Jurkat, Clone E6-1 (cell line): ENCODE results near the gene NCKAP5L.

Source experiments
- DNase-seq: peaks from one replicate; pipeline ENCODE4 v3.0.0-alpha.2; 2011; ENCODE audit warnings: low read depth, low spot score
- H3K4me3 ChIP-seq: 2 replicates; pipeline ENCODE4 v1.5.1; 2011; ENCODE audit warnings: mild to moderate bottlenecking, low read length, control low read depth, moderate library complexity

The NCKAP5L gene

DNA sequence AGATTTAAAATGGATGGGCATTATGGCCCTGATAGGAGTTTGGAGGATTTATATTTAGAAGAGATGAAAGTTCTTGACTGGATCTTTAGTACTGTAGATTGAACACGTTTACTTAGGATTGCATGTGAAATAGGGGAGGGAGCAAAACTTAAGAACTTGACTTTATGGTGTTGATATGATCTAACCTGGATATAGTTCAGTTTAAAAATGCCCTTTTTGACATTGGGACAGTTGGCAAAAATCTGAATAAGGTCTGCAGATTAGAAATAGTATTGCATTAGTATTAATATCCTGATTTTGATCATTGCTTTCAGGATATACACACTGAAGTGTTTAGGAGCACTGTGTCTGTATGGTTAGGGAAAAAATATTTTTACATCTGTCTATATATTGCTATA is 77.2 kb downstream of the NCKAP5L start:
- no peak for DNase-seq
- H3K4me3 ChIP-seq, result no peak overlapping the region

DNA sequence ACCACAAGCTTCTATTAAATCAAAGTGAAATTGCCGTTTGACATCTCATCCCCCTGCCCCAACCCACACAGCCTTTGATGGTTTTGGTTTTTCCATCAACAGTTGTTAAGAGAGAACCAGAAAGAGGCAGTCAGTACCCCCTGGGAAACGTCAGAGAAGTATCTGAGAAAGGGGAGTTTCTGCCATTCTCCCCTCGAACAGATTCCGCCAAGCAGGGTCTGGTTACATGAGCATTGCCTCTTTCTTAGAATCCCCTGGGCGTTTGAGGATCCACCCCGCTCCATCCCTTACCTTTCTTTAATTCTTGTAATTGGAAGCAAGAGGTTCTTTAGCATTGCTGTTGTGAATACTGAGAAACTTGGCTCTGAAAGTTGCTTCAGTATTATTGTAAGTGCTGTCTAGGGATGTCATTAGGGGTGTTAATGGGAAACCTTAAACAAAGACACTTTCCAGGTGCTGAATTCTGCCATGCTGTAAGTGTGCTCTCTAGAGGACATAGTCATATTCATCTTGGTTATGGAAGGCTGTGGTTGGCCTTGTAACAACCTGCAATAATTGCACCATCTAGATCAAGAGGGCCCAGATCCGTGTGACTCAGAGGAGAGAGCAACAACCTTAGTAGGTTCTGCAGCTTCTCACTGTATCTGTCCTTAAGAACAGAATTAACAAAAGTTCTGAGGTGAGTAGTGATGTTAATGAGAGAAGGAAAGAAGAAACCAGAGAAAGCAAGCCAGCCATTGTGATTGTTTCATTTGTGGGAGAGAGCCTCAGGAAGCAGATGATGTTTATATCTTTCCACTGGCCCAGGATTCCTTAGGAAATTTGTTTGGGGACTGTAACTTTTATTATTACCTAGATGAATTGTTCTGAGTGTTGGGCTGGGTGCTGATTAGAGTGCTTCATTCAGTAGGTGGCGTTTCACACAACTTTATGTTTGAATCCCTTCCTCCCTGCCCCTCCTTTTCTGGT is 77.9 kb downstream of the NCKAP5L start:
- DNase-seq, result peak; percentile 59
- no peak overlapping the region for H3K4me3 ChIP-seq

DNA sequence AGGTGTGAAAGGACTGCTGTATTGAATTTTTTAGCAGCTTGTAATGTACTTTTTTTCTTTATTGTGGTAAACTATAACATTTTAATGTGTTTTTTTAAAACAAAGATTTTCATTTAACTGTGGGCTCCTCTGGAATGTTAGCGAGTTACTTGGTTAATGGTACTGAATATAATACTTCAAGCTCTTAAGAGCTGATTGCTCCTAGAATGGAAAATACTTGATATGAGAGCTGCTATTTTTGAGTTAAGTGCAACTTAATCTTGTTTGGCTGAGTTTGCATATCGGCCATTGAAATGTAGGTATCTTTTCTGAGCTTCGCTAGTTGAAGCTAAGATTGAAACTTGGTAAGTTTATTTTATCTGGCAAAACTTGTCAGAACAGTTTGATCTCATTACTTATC is 79.4 kb downstream of the NCKAP5L start:
- no peak overlapping the region for H3K4me3 ChIP-seq
- no peak for DNase-seq

DNA sequence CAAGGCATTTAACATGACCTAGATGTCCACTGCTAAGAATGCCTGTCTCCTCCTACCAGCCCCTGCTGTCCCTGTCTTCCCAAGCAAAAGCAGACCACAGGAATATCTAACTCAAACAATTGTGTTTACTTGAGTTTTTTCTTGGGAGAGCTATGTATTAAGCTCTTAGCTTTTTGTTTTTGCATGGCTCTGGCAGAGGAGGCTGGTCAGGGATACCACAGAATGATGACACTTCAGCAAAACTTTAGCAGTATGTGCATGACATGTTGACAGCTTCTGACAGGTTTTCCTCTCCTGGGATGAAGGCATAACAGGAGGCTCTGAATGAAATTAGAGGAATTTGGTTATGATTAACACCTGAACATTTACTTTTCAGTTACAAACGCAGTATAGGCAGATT is 79.9 kb downstream of the NCKAP5L start:
- no peak for DNase-seq
- H3K4me3 ChIP-seq, result no peak overlapping the region

DNA sequence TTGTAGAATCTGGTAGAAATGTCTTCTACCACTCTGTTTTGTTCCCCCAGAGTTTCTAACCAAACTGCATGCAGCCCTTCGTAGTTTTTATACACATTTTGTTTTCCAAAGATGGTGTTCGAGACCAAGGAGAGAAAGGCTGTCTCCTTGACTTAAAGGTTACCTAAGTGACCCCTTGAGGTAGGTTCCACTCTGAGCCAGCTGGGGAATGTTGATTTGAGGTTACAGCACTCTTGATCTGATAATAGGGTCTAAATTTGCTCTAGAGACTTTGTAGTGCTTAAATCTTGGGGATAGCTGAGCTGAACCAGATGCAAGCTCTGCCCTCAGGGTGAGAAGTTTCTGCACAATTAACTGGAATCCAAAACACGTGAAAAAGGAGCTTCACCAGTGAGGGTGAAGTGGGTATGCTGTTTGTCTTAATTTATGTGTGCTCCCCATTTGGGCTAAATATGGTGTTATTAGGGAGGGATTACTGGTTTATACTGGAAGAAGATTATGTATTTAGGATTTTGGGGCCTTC is 83.8 kb downstream of the NCKAP5L start:
- no peak overlapping the region for H3K4me3 ChIP-seq
- no peak for DNase-seq

DNA sequence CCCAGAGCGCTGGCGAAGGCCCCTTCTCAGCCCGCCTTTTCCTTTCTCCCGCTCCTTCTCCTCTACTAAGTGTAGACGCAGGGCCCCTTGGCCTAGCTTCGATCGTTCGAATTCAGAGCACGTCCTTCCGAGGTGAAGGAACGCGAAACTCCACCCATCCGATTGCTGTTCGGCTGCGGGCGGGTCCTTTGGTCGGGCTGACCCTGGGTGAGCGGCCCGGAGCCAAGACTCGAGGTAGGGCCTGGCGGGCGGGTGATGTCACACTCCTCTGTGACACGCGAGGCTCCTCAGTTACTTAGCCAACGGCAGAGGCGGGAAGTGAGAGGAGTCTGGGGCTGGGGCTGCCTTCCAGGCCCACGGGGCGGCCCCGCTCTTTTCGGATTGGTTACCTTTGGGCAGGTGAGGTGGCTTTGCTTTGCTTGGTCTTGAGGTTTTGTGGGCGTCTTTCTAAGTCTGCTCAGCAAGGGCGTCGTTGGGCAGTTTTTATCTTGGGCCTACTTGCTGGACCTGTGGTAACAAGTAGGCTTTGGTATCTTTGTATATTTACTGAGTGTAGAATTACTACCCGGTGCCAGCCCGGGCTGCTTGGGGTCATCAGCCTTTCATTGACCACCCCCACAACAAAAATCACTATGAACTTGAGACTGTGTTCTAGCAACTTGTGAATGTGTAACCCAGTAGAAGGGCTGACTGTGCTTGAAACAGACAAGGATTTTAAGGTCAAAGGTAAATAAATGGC is 86.2 kb downstream of the NCKAP5L start:
- peak; percentile 34 for DNase-seq
- peak overlapping the region; percentile 73 for H3K4me3 ChIP-seq
